HEK293 (cell line): Measurements from ENCODE around the gene GDF9.
A peak's percentile ranks its signal among the peaks of the same experiment; 100 is the strongest.

Experiments
- BCL11A ChIP-seq: fragments of 450-650 bp; formaldehyde crosslinking; IDR thresholded peaks from 2 replicates; pipeline ENCODE4 v1.5.1; 2016; ENCODE audit warnings: low read depth, missing biosample characterization, missing genetic modification characterization
- KLF1 ChIP-seq: fragments of 450-650 bp; formaldehyde crosslinking; IDR thresholded peaks from 2 replicates; pipeline ENCODE4 v1.5.1; 2016; ENCODE audit warnings: missing biosample characterization, missing genetic modification characterization
- KLF10 ChIP-seq: fragments of 450-650 bp; IDR thresholded peaks from 2 replicates; pipeline ENCODE4 v1.5.1; 2018; ENCODE audit warnings: missing biosample characterization, mild to moderate bottlenecking, missing genetic modification characterization
- KLF16 ChIP-seq: fragments of 450-650 bp; formaldehyde crosslinking; IDR thresholded peaks from 2 replicates; pipeline ENCODE4 v1.5.1; 2017; ENCODE audit warnings: missing biosample characterization, missing genetic modification characterization
- KLF7 ChIP-seq: fragments of 450-650 bp; formaldehyde crosslinking; IDR thresholded peaks from 2 replicates; pipeline ENCODE4 v1.5.1; 2016; ENCODE audit warnings: missing biosample characterization, missing genetic modification characterization, borderline replicate concordance
- KLF8 ChIP-seq: fragments of 450-650 bp; formaldehyde crosslinking; IDR thresholded peaks from 2 replicates; pipeline ENCODE4 v1.5.1; 2016; ENCODE audit warnings: missing biosample characterization, missing genetic modification characterization
- MYNN ChIP-seq: fragments of 450-650 bp; formaldehyde crosslinking; IDR thresholded peaks from 2 replicates; pipeline ENCODE4 v1.5.1; 2016; ENCODE audit warnings: missing biosample characterization, missing genetic modification characterization, borderline replicate concordance
- PRDM4 ChIP-seq: fragments of 450-650 bp; formaldehyde crosslinking; IDR thresholded peaks from 2 replicates; pipeline ENCODE4 v1.5.1; 2017; ENCODE audit warnings: missing biosample characterization, missing genetic modification characterization
- PRDM6 ChIP-seq: fragments of 450-650 bp; formaldehyde crosslinking; IDR thresholded peaks from 2 replicates; pipeline ENCODE4 v1.5.1; 2017; ENCODE audit warnings: missing biosample characterization, missing genetic modification characterization
- SP2 ChIP-seq: fragments of 450-650 bp; formaldehyde crosslinking; IDR thresholded peaks from 2 replicates; pipeline ENCODE4 v1.5.1; 2016; ENCODE audit warnings: missing biosample characterization, missing genetic modification characterization
- ZBTB20 ChIP-seq: fragments of 450-650 bp; formaldehyde crosslinking; IDR thresholded peaks from 2 replicates; pipeline ENCODE4 v1.5.1; 2016; ENCODE audit warnings: missing biosample characterization, missing genetic modification characterization
- ZBTB7A ChIP-seq: fragments of 450-650 bp; formaldehyde crosslinking; IDR thresholded peaks from 2 replicates; pipeline ENCODE4 v1.5.1; 2016; ENCODE audit warnings: low read depth, missing biosample characterization, missing genetic modification characterization
- ZBTB8A ChIP-seq: fragments of 450-650 bp; formaldehyde crosslinking; IDR thresholded peaks from 2 replicates; pipeline ENCODE4 v1.5.1; 2016; ENCODE audit warnings: missing biosample characterization, missing genetic modification characterization
- ZFHX2 ChIP-seq: fragments of 450-650 bp; formaldehyde crosslinking; conservative IDR thresholded peaks from 2 replicates; pipeline ENCODE4 v1.5.1; 2016; ENCODE audit warnings: missing biosample characterization, missing genetic modification characterization
- ZFP41 ChIP-seq: fragments of 450-650 bp; formaldehyde crosslinking; IDR thresholded peaks from 2 replicates; pipeline ENCODE4 v1.5.1; 2016; ENCODE audit warnings: missing biosample characterization, missing genetic modification characterization, borderline replicate concordance
- ZIC2 ChIP-seq: fragments of 450-650 bp; formaldehyde crosslinking; IDR thresholded peaks from 2 replicates; pipeline ENCODE4 v1.5.1; 2016; ENCODE audit warnings: missing biosample characterization, missing genetic modification characterization
- ZNF155 ChIP-seq: fragments of 450-650 bp; formaldehyde crosslinking; IDR thresholded peaks from 2 replicates; pipeline ENCODE4 v1.5.1; 2016; ENCODE audit warnings: missing biosample characterization, missing genetic modification characterization
- ZNF223 ChIP-seq: fragments of 450-650 bp; formaldehyde crosslinking; IDR thresholded peaks from 2 replicates; pipeline ENCODE4 v1.5.1; 2016; ENCODE audit warnings: missing biosample characterization, missing genetic modification characterization
- ZNF23 ChIP-seq: fragments of 450-650 bp; formaldehyde crosslinking; IDR thresholded peaks from 2 replicates; pipeline ENCODE4 v1.5.1; 2016; ENCODE audit warnings: missing biosample characterization, missing genetic modification characterization, borderline replicate concordance
- ZNF362 ChIP-seq: fragments of 450-650 bp; formaldehyde crosslinking; IDR thresholded peaks from 2 replicates; pipeline ENCODE4 v1.5.1; 2016; ENCODE audit warnings: missing biosample characterization, missing genetic modification characterization
- ZNF366 ChIP-seq: fragments of 450-650 bp; formaldehyde crosslinking; conservative IDR thresholded peaks from 2 replicates; pipeline ENCODE4 v1.5.1; 2016; ENCODE audit warnings: missing biosample characterization, missing genetic modification characterization
- ZNF416 ChIP-seq: fragments of 450-650 bp; formaldehyde crosslinking; IDR thresholded peaks from 2 replicates; pipeline ENCODE4 v1.5.1; 2016; ENCODE audit warnings: missing biosample characterization, missing genetic modification characterization
- ZNF426 ChIP-seq: fragments of 450-650 bp; formaldehyde crosslinking; IDR thresholded peaks from 2 replicates; pipeline ENCODE4 v1.5.1; 2017; ENCODE audit warnings: missing biosample characterization, missing genetic modification characterization, mild to moderate bottlenecking, inconsistent platforms, moderate library complexity
- ZNF501 ChIP-seq: fragments of 450-650 bp; formaldehyde crosslinking; IDR thresholded peaks from 2 replicates; pipeline ENCODE4 v1.5.1; 2016; ENCODE audit warnings: missing biosample characterization, missing genetic modification characterization
- ZNF518A ChIP-seq: fragments of 450-650 bp; formaldehyde crosslinking; conservative IDR thresholded peaks from 2 replicates; pipeline ENCODE4 v1.5.1; 2016; ENCODE audit warnings: low read depth, missing biosample characterization, missing genetic modification characterization
- ZNF561 ChIP-seq: fragments of 450-650 bp; IDR thresholded peaks from 2 replicates; pipeline ENCODE4 v1.5.1; 2018; ENCODE audit warnings: missing biosample characterization, missing genetic modification characterization, borderline replicate concordance
- ZNF626 ChIP-seq: fragments of 450-650 bp; sonication (Bioruptor Pico); formaldehyde crosslinking; IDR thresholded peaks from 2 replicates; pipeline ENCODE4 v1.5.1; 2018; ENCODE audit warnings: missing biosample characterization, missing genetic modification characterization, inconsistent platforms
- ZNF704 ChIP-seq: fragments of 450-650 bp; formaldehyde crosslinking; IDR thresholded peaks from 2 replicates; pipeline ENCODE4 v1.5.1; 2016; ENCODE audit warnings: missing biosample characterization, missing genetic modification characterization

The GDF9 gene

GRCh38 chr5:132812781-132813598, 53.3 kb downstream of the GDF9 start, which contains the start of gene SOWAHA (continued):
- TF ChIP-seq PRDM6 (tag by site-specific recombination) (peak; percentile 80), ZNF416 (tag by site-specific recombination) (no peak), KLF8 (tag by site-specific recombination) (peak; percentile 60; the same call in 1 of the 2 replicates), ZNF362 (tag by site-specific recombination) (peak; percentile 71; the same call in 1 of the 2 replicates), MYNN (no peak), KLF10 (0 out of 2 replicates have a peak, but pooled peaks have one; percentile 43), ZNF426 (no peak), ZNF704 (tag by site-specific recombination) (no peak), SP2 (peak; percentile 34; the same call in 1 of the 2 replicates), ZNF561 (tag by site-specific recombination) (no peak), KLF16 (tag by site-specific recombination) (no peak), ZNF155 (tag by site-specific recombination) (no peak), ZFP41 (tag by site-specific recombination) (no peak), ZNF366 (tag by site-specific recombination) (peak; percentile 37; the same call in 1 of the 2 replicates), ZIC2 (tag by site-specific recombination) (no peak), ZNF223 (tag by site-specific recombination) (no peak), PRDM4 (tag by site-specific recombination) (no peak), ZBTB7A (tag by site-specific recombination) (no peak), ZNF501 (tag by site-specific recombination) (no peak), KLF1 (tag by site-specific recombination) (peak; percentile 36; the same call in 1 of the 2 replicates), BCL11A (tag by site-specific recombination) (no peak), KLF7 (tag by site-specific recombination) (no peak), ZFHX2 (tag by site-specific recombination) (peak; percentile 68), ZBTB20 (tag by site-specific recombination) (peak; percentile 78), ZBTB8A (tag by site-specific recombination) (0 out of 2 replicates have a peak, but pooled peaks have one; percentile 20), ZNF23 (tag by site-specific recombination) (no peak), ZNF626 (tag by site-specific recombination) (no peak), ZNF518A (tag by site-specific recombination) (no peak)
